CD4-positive, alpha-beta T cell treated with Interleukin-6 for 4 hours (primary cell): ENCODE measurements around the gene LRRC70.
"Not testable (repeated sequence)": the region's sequence is repeated elsewhere in the genome, so short reads cannot be mapped to it uniquely, and the experiment has no call there.

Experiments used
- DNase-seq: peaks from one replicate; pipeline ENCODE4 v3.0.0-alpha.2; 2020; ENCODE audit warnings: mixed read lengths

The LRRC70 gene

GRCh38 chr5:62578540-62578939, at the start of gene LRRC70:
Gene LRRC70, plus strand, starts transcription at chr5:62578819. Its CDS starts 620 bp downstream, at chr5:62579439.
- DNase-seq, result no peak

- no peak for DNase-seq
These were observed 45.0 kb upstream of the LRRC70 start for GRCh38 chr5:62533597-62533996.

GRCh38 chr5:62534461-62535236, 44.0 kb upstream of the LRRC70 start:
- DNase-seq, result no peak

- no peak for DNase-seq
These were observed 42.4 kb upstream of the LRRC70 start for GRCh38 chr5:62536232-62536631.

GRCh38 chr5:62536783-62537182, 41.8 kb upstream of the LRRC70 start:
- DNase-seq, result no peak

GRCh38 chr5:62538017-62538942, 40.3 kb upstream of the LRRC70 start:
- no peak for DNase-seq

- DNase-seq, result no peak
These were observed 35.9 kb upstream of the LRRC70 start for GRCh38 chr5:62542720-62543119.

- no peak for DNase-seq
These were observed 30.5 kb upstream of the LRRC70 start for GRCh38 chr5:62547945-62548630.

- DNase-seq, result no peak
These were observed 28.5 kb upstream of the LRRC70 start for GRCh38 chr5:62550103-62550502.

GRCh38 chr5:62555930-62556329, 22.7 kb upstream of the LRRC70 start:
- DNase-seq, result no peak

- DNase-seq, result no peak
These were observed 19.7 kb upstream of the LRRC70 start for GRCh38 chr5:62558941-62559340.

- no peak for DNase-seq
These were observed 17.8 kb upstream of the LRRC70 start for GRCh38 chr5:62560786-62561185.

- no peak for DNase-seq
These were observed 16.7 kb upstream of the LRRC70 start for GRCh38 chr5:62561896-62562295.

GRCh38 chr5:62562867-62563266, 15.8 kb upstream of the LRRC70 start:
- DNase-seq, result no peak

- DNase-seq, result no peak
These were observed 14.5 kb upstream of the LRRC70 start for GRCh38 chr5:62564101-62564500.

- DNase-seq, result not testable (repeated sequence)
These were observed 12.9 kb upstream of the LRRC70 start for GRCh38 chr5:62565740-62566139.

GRCh38 chr5:62568143-62568542, 10.5 kb upstream of the LRRC70 start:
- no peak for DNase-seq

GRCh38 chr5:62568800-62569432, 9.7 kb upstream of the LRRC70 start:
- no peak for DNase-seq

GRCh38 chr5:62569470-62569869, 9.1 kb upstream of the LRRC70 start:
- no peak for DNase-seq

GRCh38 chr5:62572918-62573514, 5.6 kb upstream of the LRRC70 start:
- DNase-seq, result no peak

- no peak for DNase-seq
These were observed 4.0 kb upstream of the LRRC70 start for GRCh38 chr5:62574599-62574998.

- DNase-seq, result no peak
These were observed 3.6 kb upstream of the LRRC70 start for GRCh38 chr5:62575066-62575465.
